SK-N-SH (cell line): ENCODE data around the gene EPOP. TPM values are rescaled to one million over a fixed set of nuclear protein-coding genes. Genes with fewer than 3 reads are reported as not detected.

Experiments
- CTCF ChIA-PET: fragments of 300-600, 350-600 bp; formaldehyde crosslinking; extraction: SDS; loops from one replicate; lab custom pipeline; 2021; lab: Yijun Ruan, JAX
- POLR2A ChIA-PET: fragments of 350-600 bp; sonication (Branson Sonifier 250); formaldehyde crosslinking; extraction: SDS; loops from one replicate; lab custom pipeline; 2020; ENCODE audit warnings: antibody characterized with exemption, inconsistent platforms; lab: Yijun Ruan, JAX
- DNase-seq: peaks from one replicate; pipeline ENCODE4 v3.0.0; 2012
- H2AFZ ChIP-seq: fragments of 200-600 bp; sonication (generic); 2 replicates; pipeline ENCODE4 v1.8.1; 2016; ENCODE audit warnings: antibody characterized with exemption, mild to moderate bottlenecking, low read depth
- H3F3A ChIP-seq: fragments of 200-600 bp; sonication (generic); replicated peaks from 2 replicates; pipeline ENCODE3; 2016; ENCODE audit warnings: antibody characterized with exemption, mild to moderate bottlenecking; ENCODE audit not compliant: insufficient read depth
- H3K27ac ChIP-seq, 2 experiments: fragments of 200-500 bp in 1 of 2; fragments of 200-600 bp in 1 of 2; sonication (Bioruptor generic) in 1 of 2; sonication (generic), shearing (Covaris generic) in 1 of 2; 2 replicates each; pipeline versions ENCODE4 v1.5.1 to v1.6.1; 2014 to 2016; ENCODE audit warnings: low read depth in 2 of 2, inconsistent platforms in 1 of 2, low read length in 1 of 2, mild to moderate bottlenecking in 1 of 2, mixed read lengths in 1 of 2
- H3K27me3 ChIP-seq: fragments of 200-600 bp; sonication (generic), shearing (Covaris generic); 2 replicates; pipeline ENCODE4 v1.6.1; 2016; ENCODE audit warnings: mixed run types; ENCODE audit not compliant: insufficient read depth
- H3K36me3 ChIP-seq, 2 experiments: fragments of 200-500 bp in 1 of 2; fragments of 200-600 bp in 1 of 2; sonication (Bioruptor generic) in 1 of 2; sonication (generic) in 1 of 2; replicated peaks in 1 of 2; 2 replicates each; pipeline versions ENCODE3 to v1.5.1; 2014 to 2016; ENCODE audit warnings: low read length in 1 of 2, mild to moderate bottlenecking in 1 of 2; ENCODE audit not compliant: insufficient read depth in 2 of 2, control insufficient read depth in 1 of 2
- H3K4me1 ChIP-seq, 2 experiments: fragments of 200-500 bp in 1 of 2; fragments of 200-600 bp in 1 of 2; sonication (Bioruptor generic) in 1 of 2; sonication (generic), shearing (Covaris generic) in 1 of 2; 2 replicates each; pipeline versions ENCODE4 v1.5.1 to v1.6.1; 2014 to 2016; ENCODE audit warnings: low read depth in 1 of 2, low read length in 1 of 2, mixed run types in 1 of 2; ENCODE audit not compliant: insufficient read depth in 2 of 2, control insufficient read depth in 1 of 2
- H3K4me2 ChIP-seq: fragments of 200-600 bp; sonication (generic), shearing (Covaris generic); 2 replicates; pipeline ENCODE4 v1.6.1; 2017; ENCODE audit warnings: mixed run types
- H3K4me3 ChIP-seq, 2 experiments: fragments of 200-500 bp in 1 of 2; fragments of 200-600 bp in 1 of 2; sonication (Bioruptor generic) in 1 of 2; sonication (generic), shearing (Covaris generic) in 1 of 2; 2 replicates each; pipeline versions ENCODE4 v1.5.1 to v1.8.1; 2014 to 2016; ENCODE audit warnings: low read depth in 2 of 2, inconsistent platforms in 1 of 2, low read length in 1 of 2, mild to moderate bottlenecking in 1 of 2, mixed read lengths in 1 of 2, moderate library complexity in 1 of 2
- H3K79me2 ChIP-seq: fragments of 200-600 bp; sonication (generic); 2 replicates; pipeline ENCODE4 v1.8.1; 2017; ENCODE audit warnings: mild to moderate bottlenecking; ENCODE audit not compliant: insufficient read depth
- H3K9ac ChIP-seq: fragments of 200-600 bp; sonication (generic); 2 replicates; pipeline ENCODE4 v1.6.1; 2017; ENCODE audit warnings: mixed run types
- H3K9me2 ChIP-seq: fragments of 200-600 bp; sonication (generic); 2 replicates; pipeline ENCODE4 v1.6.1; 2017; ENCODE audit warnings: mixed run types
- H3K9me3 ChIP-seq: fragments of 200-600 bp; sonication (generic); 2 replicates; pipeline ENCODE4 v1.6.1; 2017; ENCODE audit warnings: mixed run types, mild to moderate bottlenecking, moderate library complexity
- H4K20me1 ChIP-seq: fragments of 200-600 bp; sonication (generic); 2 replicates; pipeline ENCODE4 v1.6.1; 2017; ENCODE audit warnings: mild to moderate bottlenecking, mixed run types; ENCODE audit not compliant: insufficient read depth
- CHD2 ChIP-seq: fragments of 150-350 bp; IDR thresholded peaks from 2 replicates; pipeline ENCODE4 v1.6.1; 2018; ENCODE audit warnings: low read length; ENCODE audit not compliant: partially characterized antibody
- CTCF ChIP-seq: fragments of 200-600 bp; sonication (generic); IDR thresholded peaks from 2 replicates; pipeline ENCODE4 v1.6.1; 2017; ENCODE audit warnings: antibody characterized with exemption, mild to moderate bottlenecking, moderate library complexity
- ELF1 ChIP-seq: IDR thresholded peaks from 2 replicates; pipeline ENCODE4 v1.4.0; 2012
- FOSL2 ChIP-seq: IDR thresholded peaks from 2 replicates; pipeline ENCODE4 v1.4.0; 2012; ENCODE audit warnings: low read depth, mild to moderate bottlenecking, moderate library complexity, borderline replicate concordance
- JUND ChIP-seq: IDR thresholded peaks from 2 replicates; pipeline ENCODE4 v1.4.0; 2012
- NFIC ChIP-seq: IDR thresholded peaks from 2 replicates; pipeline ENCODE4 v1.4.0; 2012; ENCODE audit warnings: borderline replicate concordance
- NRF1 ChIP-seq: IDR thresholded peaks from 2 replicates; pipeline ENCODE4 v1.6.1; 2012; ENCODE audit warnings: low read depth, mild to moderate bottlenecking, low read length
- POLR2AphosphoS5 ChIP-seq: IDR thresholded peaks from 2 replicates; pipeline ENCODE4 v1.6.1; 2012; ENCODE audit warnings: low read depth, low read length
- RAD21 ChIP-seq: IDR thresholded peaks from 2 replicates; pipeline ENCODE4 v1.6.1; 2012; ENCODE audit warnings: mild to moderate bottlenecking, low read length
- RCOR1 ChIP-seq: fragments of 150-350 bp; IDR thresholded peaks from 2 replicates; pipeline ENCODE4 v1.6.1; 2017; ENCODE audit warnings: antibody characterized with exemption, low read length
- REST ChIP-seq: IDR thresholded peaks from 2 replicates; pipeline ENCODE4 v1.6.1; 2012; ENCODE audit warnings: mild to moderate bottlenecking, low read depth, low read length, moderate library complexity
- RFX5 ChIP-seq: IDR thresholded peaks from 2 replicates; pipeline ENCODE4 v1.6.1; 2012; ENCODE audit warnings: mild to moderate bottlenecking, improper control_type of control experiment, low read length
- RXRA ChIP-seq: IDR thresholded peaks from 2 replicates; pipeline ENCODE4 v1.4.0; 2012; ENCODE audit warnings: low read depth, mild to moderate bottlenecking, borderline replicate concordance
- TEAD4 ChIP-seq: IDR thresholded peaks from 2 replicates; pipeline ENCODE4 v1.4.0; 2012; ENCODE audit warnings: mild to moderate bottlenecking, borderline replicate concordance; ENCODE audit not compliant: insufficient read depth
- YY1 ChIP-seq: IDR thresholded peaks from 2 replicates; pipeline ENCODE4 v1.4.0; 2012; ENCODE audit warnings: low read depth, mild to moderate bottlenecking
- WGBS: methylation state at CpG from one replicate; pipeline ENCODE4 v1.1.6; 2017; ENCODE audit warnings: low lambda C conversion rate; 5-methylcytosine and 5-hydroxymethylcytosine counted together
- polyA plus RNA-seq, 3 experiments: library from polyadenylated mRNA; depleted of rRNA; stranded (reverse); fragments of >200 nt; gene quantifications; 2 replicates each; pipeline ENCODE4 v1.2.3, GENCODE V29; 2012
- TF ChIP-seq, protein P1 (sequence below): fragments of 150-350 bp; IDR thresholded peaks from 2 replicates; pipeline ENCODE4 v1.6.1; 2016; ENCODE audit warnings: mild to moderate bottlenecking, low read depth, low read length

The EPOP gene
- polyA plus RNA-seq, 1 of the 3 experiments (the other 2 are of a cell fraction): 3.1 TPM

- TF ChIP-seq CTCF (no peak), ELF1 (no peak), RCOR1 (no peak)
- TF ChIP-seq, all 33 proteins: peak for 0
Observed at GRCh38 chr17:38681096-38681495, 6.3 kb upstream of the EPOP start (continued).

DNA sequence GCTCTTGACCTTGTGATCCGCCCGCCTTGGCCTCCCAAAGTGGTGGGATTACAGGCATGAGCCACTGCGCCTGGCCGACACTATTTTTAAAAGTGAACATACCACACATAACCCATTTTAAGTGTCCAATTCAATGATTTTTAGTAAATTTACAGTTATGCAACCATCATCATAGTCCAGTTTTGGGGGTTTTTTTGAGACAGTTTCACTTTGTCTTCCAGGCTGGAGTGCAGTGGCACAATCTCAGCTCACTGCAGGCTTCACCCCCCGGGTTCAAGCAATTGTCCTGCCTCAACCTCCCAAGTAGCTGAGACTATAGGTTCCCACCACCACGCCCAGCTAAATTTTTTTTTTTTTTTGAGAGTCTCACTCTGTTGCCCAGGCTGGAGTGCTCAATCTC lies 3.1 kb upstream of the EPOP start:
- CTCF ChIA-PET: interaction anchor here (0.7 to 6.7 kb wide), 18 partner anchors 8 to 110 kb away, joined by 3 to 93 read pairs (median 10); partner anchors contain the start of gene CISD3
- DNase-seq: no peak

More for the DNA sequence above, 3.1 kb upstream of the EPOP start:
- H3K27me3 ChIP-seq: no peaks in the 10 kb centered on the region
- TF ChIP-seq TEAD4: no peak
- no peak for TF ChIP-seq YY1
- no peak for TF ChIP-seq NFIC
- TF ChIP-seq, protein P1, sequence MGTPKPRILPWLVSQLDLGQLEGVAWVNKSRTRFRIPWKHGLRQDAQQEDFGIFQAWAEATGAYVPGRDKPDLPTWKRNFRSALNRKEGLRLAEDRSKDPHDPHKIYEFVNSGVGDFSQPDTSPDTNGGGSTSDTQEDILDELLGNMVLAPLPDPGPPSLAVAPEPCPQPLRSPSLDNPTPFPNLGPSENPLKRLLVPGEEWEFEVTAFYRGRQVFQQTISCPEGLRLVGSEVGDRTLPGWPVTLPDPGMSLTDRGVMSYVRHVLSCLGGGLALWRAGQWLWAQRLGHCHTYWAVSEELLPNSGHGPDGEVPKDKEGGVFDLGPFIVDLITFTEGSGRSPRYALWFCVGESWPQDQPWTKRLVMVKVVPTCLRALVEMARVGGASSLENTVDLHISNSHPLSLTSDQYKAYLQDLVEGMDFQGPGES: no peak
- TF ChIP-seq REST: no peak
- no peak for TF ChIP-seq RXRA
- no peak for TF ChIP-seq POLR2AphosphoS5
- TF ChIP-seq RAD21: no peak
- no peak for TF ChIP-seq FOSL2
- no peak for TF ChIP-seq RFX5
- TF ChIP-seq CHD2: no peak
- no peak for TF ChIP-seq RCOR1
- TF ChIP-seq NRF1: no peak
- TF ChIP-seq ELF1: no peak
- no peak for TF ChIP-seq JUND
- TF ChIP-seq, all 33 proteins: peak for 0
- 77% methylated on average over 6 of the region's 6 CpGs for WGBS
- Histone ChIP-seq H3K27ac (no peak overlapping the region), H3K9me2 (no peaks in the 10 kb centered on the region), H3K9ac (no peak overlapping the region), H3K9me3 (no peaks in the 10 kb centered on the region), H3K4me3 (no peak overlapping the region), H3K4me2 (no peak overlapping the region), H3K79me2 (no peaks in the 10 kb centered on the region), H3F3A (peaks cover 15% of the 10 kb centered on the region), H2AFZ (peak overlapping the region; percentile 88; the same call in 1 of the 2 replicates), H3K36me3 (no peaks in the 10 kb centered on the region), H4K20me1 (no peaks in the 10 kb centered on the region), H3K4me1 (peaks cover 0 to 11% of the 10 kb centered on the region in 2 experiments; a peak in 1 of 4 replicates)
- POLR2A ChIA-PET: interaction anchor here (0.6 to 1.7 kb wide), 3 partner anchors 23 to 59 kb away, joined by 3 to 5 read pairs (median 3); partner anchors contain the start of gene MLLT6
